ENCODE results near the gene SEC11A.

DNA sequence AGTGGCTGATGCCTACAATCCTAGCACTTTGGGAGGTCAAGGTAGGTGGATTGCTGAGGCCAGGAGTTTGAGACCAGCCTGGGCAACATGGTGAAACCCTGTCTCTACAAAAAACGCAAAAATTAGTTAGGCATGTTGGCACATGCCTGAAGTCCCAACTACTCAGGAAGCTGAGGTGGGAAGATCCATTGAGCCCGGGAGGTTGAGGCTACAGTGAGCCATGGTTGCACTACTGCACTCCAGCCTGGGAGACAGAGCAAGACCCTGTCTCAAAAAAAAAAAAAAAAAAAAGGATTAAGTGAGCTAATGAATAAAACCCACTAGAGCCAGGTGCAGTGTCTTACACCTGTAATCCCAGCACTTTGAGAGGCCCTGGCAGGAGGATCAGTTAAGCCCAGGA lies 6.7 kb upstream of the SEC11A start:
- TF ChIP-seq, protein P1, sequence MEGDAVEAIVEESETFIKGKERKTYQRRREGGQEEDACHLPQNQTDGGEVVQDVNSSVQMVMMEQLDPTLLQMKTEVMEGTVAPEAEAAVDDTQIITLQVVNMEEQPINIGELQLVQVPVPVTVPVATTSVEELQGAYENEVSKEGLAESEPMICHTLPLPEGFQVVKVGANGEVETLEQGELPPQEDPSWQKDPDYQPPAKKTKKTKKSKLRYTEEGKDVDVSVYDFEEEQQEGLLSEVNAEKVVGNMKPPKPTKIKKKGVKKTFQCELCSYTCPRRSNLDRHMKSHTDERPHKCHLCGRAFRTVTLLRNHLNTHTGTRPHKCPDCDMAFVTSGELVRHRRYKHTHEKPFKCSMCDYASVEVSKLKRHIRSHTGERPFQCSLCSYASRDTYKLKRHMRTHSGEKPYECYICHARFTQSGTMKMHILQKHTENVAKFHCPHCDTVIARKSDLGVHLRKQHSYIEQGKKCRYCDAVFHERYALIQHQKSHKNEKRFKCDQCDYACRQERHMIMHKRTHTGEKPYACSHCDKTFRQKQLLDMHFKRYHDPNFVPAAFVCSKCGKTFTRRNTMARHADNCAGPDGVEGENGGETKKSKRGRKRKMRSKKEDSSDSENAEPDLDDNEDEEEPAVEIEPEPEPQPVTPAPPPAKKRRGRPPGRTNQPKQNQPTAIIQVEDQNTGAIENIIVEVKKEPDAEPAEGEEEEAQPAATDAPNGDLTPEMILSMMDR (IDR thresholded peaks at IDR 0.05; ENCODE audit: insufficient read depth, low read length, poor library complexity, severe bottlenecking), result no peak
- no peak for TF ChIP-seq EZH2phosphoT487 (conservative IDR thresholded peaks at IDR 0.05; ENCODE audit: low read length)

Data from SU-DHL-6 (cell line).